K562 (cell line): ENCODE measurements around the gene NCR1. TPM values are rescaled to one million over a fixed set of nuclear protein-coding genes. Genes with fewer than 3 reads are reported as not detected.

Source experiments
- MYBL2 ChIP-seq, 2 experiments: fragments of 450-650 bp in 1 of 2; sonication (generic) in 1 of 2; formaldehyde crosslinking in 1 of 2; IDR thresholded peaks; 2 replicates each; pipeline versions ENCODE4 v1.6.1 to v1.8.1; 2017 to 2022; ENCODE audit warnings: borderline replicate concordance in 1 of 2, inconsistent platforms in 1 of 2, low read depth in 1 of 2, mild to moderate bottlenecking in 1 of 2, missing genetic modification reagents in 1 of 2, moderate library complexity in 1 of 2
- polyA plus RNA-seq, 8 experiments: library from polyadenylated mRNA; depleted of rRNA in 4 of 8; stranded (reverse) in 5 of 8; unstranded in 3 of 8; fragments of >200 nt; fragmentation: Nextera tagmentation in 2 of 8; fragmentation: Illumina TruSeq in 1 of 8; extraction: Ambion mirVana in 2 of 8; extraction: Trizol in 1 of 8; gene quantifications; 2 replicates each; pipeline versions ENCODE4 v1.2.1 to v1.2.3, GENCODE V29; 2011 to 2014; ENCODE audit warnings: inconsistent platforms in 1 of 8, missing spikeins in 1 of 8
- total RNA-seq, 7 experiments: library from RNA; depleted of rRNA in 6 of 7; stranded (reverse); fragments of >200 nt in 6 of 7; fragmentation: Illumina TruSeq in 2 of 7; extraction: Trizol in 2 of 7; gene quantifications; 2 replicates each; pipeline versions ENCODE4 v1.2.1 to v1.2.3, GENCODE V29; 2011 to 2021; ENCODE audit warnings: low replicate concordance in 1 of 7
- TF ChIP-seq, protein P1 (sequence below), 2 experiments: fragments of 450-650 bp; formaldehyde crosslinking in 1 of 2; IDR thresholded peaks; 2 replicates each; pipeline versions ENCODE4 v1.4.0 to v1.6.1; 2014 to 2020; ENCODE audit warnings: mild to moderate bottlenecking in 2 of 2, borderline replicate concordance in 1 of 2, low read depth in 1 of 2

The NCR1 gene
- total and polyA plus RNA-seq, 9 of the 15 experiments (the other 6 are each of a cell fraction or from before 2014, with no cell fraction given) = 0.25 to 3.1 (median 1.2) TPM

DNA sequence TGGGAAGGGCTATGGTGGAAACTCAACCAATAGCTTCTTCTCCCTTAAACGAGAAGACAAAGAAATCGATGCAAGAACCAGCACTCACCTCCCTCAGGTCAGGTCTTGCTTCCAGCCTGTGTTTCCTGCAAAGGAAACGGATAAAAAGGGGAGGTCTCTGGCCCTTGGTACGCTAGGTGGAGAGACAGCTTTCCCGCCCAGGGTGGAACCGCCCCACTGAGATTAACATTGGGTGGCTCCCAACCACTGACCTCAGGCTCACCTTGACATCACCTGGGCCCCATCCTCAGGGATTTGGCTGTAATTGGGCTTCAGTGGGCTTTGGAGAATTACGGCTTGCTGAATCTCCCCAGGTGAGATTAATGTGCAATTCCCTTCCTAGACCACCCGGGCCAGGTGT lies 41.4 kb downstream of the NCR1 start, which contains the start of gene NLRP7 (continued):
- TF ChIP-seq, protein P1, sequence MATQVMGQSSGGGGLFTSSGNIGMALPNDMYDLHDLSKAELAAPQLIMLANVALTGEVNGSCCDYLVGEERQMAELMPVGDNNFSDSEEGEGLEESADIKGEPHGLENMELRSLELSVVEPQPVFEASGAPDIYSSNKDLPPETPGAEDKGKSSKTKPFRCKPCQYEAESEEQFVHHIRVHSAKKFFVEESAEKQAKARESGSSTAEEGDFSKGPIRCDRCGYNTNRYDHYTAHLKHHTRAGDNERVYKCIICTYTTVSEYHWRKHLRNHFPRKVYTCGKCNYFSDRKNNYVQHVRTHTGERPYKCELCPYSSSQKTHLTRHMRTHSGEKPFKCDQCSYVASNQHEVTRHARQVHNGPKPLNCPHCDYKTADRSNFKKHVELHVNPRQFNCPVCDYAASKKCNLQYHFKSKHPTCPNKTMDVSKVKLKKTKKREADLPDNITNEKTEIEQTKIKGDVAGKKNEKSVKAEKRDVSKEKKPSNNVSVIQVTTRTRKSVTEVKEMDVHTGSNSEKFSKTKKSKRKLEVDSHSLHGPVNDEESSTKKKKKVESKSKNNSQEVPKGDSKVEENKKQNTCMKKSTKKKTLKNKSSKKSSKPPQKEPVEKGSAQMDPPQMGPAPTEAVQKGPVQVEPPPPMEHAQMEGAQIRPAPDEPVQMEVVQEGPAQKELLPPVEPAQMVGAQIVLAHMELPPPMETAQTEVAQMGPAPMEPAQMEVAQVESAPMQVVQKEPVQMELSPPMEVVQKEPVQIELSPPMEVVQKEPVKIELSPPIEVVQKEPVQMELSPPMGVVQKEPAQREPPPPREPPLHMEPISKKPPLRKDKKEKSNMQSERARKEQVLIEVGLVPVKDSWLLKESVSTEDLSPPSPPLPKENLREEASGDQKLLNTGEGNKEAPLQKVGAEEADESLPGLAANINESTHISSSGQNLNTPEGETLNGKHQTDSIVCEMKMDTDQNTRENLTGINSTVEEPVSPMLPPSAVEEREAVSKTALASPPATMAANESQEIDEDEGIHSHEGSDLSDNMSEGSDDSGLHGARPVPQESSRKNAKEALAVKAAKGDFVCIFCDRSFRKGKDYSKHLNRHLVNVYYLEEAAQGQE (IDR thresholded peaks at IDR 0.05; ENCODE audit: borderline replicate concordance) = no peak
- TF ChIP-seq, protein P1 (CRISPR knock-in tag; IDR thresholded peaks at IDR 0.05; ENCODE audit: low read depth) = no peak
- TF ChIP-seq MYBL2 (IDR thresholded peaks at IDR 0.05; ENCODE audit: low read depth) = no peak
- TF ChIP-seq MYBL2 (CRISPR knock-in tag; IDR thresholded peaks at IDR 0.05; ENCODE audit: borderline replicate concordance) = no peak
